Measurements from ENCODE around the gene SPAG16.
A peak's percentile ranks its signal among the peaks of the same experiment; 100 is the strongest.
"Not testable (repeated sequence)": the region's sequence is repeated elsewhere in the genome, so short reads cannot be mapped to it uniquely, and the experiment has no call there.

SPAG16 gene

GRCh38 chr2:213989207-213989606 lies 704.9 kb downstream of the SPAG16 start (continued):
- TF ChIP-seq, protein P1, sequence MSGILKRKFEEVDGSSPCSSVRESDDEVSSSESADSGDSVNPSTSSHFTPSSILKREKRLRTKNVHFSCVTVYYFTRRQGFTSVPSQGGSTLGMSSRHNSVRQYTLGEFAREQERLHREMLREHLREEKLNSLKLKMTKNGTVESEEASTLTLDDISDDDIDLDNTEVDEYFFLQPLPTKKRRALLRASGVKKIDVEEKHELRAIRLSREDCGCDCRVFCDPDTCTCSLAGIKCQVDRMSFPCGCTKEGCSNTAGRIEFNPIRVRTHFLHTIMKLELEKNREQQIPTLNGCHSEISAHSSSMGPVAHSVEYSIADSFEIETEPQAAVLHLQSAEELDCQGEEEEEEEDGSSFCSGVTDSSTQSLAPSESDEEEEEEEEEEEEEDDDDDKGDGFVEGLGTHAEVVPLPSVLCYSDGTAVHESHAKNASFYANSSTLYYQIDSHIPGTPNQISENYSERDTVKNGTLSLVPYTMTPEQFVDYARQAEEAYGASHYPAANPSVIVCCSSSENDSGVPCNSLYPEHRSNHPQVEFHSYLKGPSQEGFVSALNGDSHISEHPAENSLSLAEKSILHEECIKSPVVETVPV (CRISPR knock-in tag; IDR thresholded peaks at IDR 0.05): no peak
- TF ChIP-seq RARB (CRISPR knock-in tag; IDR thresholded peaks at IDR 0.05) (no peak), BACH2 (CRISPR knock-in tag; IDR thresholded peaks at IDR 0.05; ENCODE audit: borderline replicate concordance) (no peak), PPARA (CRISPR knock-in tag; IDR thresholded peaks at IDR 0.05; ENCODE audit: borderline replicate concordance) (no peak)

GRCh38 chr2:213991453-213992108 lies 707.3 kb downstream of the SPAG16 start:
- TF ChIP-seq ZFP30 (CRISPR knock-in tag; IDR thresholded peaks at IDR 0.05): no peak
- no peak for TF ChIP-seq CREB5 (CRISPR knock-in tag; IDR thresholded peaks at IDR 0.05; ENCODE audit: low read depth)
- TF ChIP-seq ZFP3 (CRISPR knock-in tag; IDR thresholded peaks at IDR 0.05): no peak
- TF ChIP-seq ZNF8 (CRISPR knock-in tag; IDR thresholded peaks at IDR 0.05): no peak
- no peak for TF ChIP-seq PPARA (CRISPR knock-in tag; IDR thresholded peaks at IDR 0.05; ENCODE audit: borderline replicate concordance)
- TF ChIP-seq, protein P1 (CRISPR knock-in tag; IDR thresholded peaks at IDR 0.05): no peak
- no peak for TF ChIP-seq ESRRG (CRISPR knock-in tag; IDR thresholded peaks at IDR 0.05)
- no peak for TF ChIP-seq BACH2 (CRISPR knock-in tag; IDR thresholded peaks at IDR 0.05; ENCODE audit: borderline replicate concordance)
- no peak for TF ChIP-seq GLIS3 (CRISPR knock-in tag; IDR thresholded peaks at IDR 0.05)
- TF ChIP-seq SNAI2 (CRISPR knock-in tag; IDR thresholded peaks at IDR 0.05): no peak
- TF ChIP-seq PATZ1 (CRISPR knock-in tag; IDR thresholded peaks at IDR 0.05; ENCODE audit: borderline replicate concordance): no peak
- TF ChIP-seq ZNF70 (CRISPR knock-in tag; IDR thresholded peaks at IDR 0.05): no peak
- TF ChIP-seq ZNF565 (CRISPR knock-in tag; conservative IDR thresholded peaks at IDR 0.05; ENCODE audit: low read depth): no peak
- no peak for TF ChIP-seq ARNTL (CRISPR knock-in tag; IDR thresholded peaks at IDR 0.05; ENCODE audit: borderline replicate concordance, low read depth)
- no peak for ATAC-seq

DNA sequence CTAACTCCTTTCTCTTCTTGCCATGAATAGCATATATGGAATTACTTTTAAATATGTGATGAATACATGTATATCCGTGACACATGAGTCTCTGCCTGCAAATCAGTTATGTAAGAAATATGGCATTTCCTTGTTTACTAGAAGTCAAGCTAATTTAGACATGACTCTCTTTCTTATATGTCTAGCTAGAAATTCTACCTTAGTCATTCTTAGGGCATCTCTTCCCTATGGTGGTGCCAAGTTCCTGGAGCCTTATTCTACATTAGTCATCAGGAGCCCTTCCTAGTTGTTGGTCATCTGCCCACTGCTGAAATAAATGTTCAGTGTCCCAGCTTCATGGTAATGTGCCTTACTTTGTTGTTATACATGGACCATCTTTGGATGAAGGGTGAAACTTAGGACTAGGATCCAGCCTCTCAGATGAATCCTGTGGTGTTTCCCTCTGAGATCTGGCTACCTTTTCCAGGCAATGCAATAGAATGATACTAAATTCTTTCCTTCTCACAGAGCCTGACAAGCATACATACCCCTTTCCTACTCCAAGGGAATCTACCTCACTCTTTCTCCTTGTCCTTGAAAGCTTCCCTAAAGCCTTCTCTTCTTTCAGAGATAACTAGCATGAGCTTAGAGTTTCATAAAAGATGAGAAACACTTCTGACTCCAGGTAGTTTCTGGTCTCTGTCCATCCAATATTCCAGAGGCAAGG lies 711.3 kb downstream of the SPAG16 start:
- ATAC-seq: peak; percentile 98

DNA sequence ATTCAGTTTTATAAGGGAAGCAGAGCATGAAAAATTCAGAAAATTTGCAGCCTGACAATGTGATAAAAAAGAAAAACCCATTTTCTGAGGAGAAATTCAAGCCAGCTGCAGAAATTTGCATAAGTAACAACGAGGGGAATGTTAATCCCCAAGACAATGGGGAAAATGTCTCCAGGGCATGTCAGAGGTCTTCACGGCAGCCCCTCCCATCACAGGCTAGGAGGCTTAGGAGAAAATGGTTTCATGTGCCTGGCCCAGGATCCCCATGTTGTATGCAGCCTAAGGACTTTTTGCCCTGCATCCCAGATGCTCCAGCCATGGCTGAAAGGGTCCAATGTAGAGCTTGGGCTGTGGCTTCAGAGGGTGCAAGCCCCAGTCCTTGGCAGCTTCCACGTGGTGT lies 714.7 kb downstream of the SPAG16 start:
- not testable (repeated sequence) for ATAC-seq

More for the DNA sequence above, 711.3 kb downstream of the SPAG16 start:
- TF ChIP-seq ZNF8 (CRISPR knock-in tag; IDR thresholded peaks at IDR 0.05) (no peak), ISL1 (CRISPR knock-in tag; IDR thresholded peaks at IDR 0.05) (0 out of 2 replicates have a peak, but pooled peaks have one; percentile 33), ZFP30 (CRISPR knock-in tag; IDR thresholded peaks at IDR 0.05) (no peak), BACH2 (CRISPR knock-in tag; IDR thresholded peaks at IDR 0.05; ENCODE audit: borderline replicate concordance) (no peak)
- TF ChIP-seq, protein P2, sequence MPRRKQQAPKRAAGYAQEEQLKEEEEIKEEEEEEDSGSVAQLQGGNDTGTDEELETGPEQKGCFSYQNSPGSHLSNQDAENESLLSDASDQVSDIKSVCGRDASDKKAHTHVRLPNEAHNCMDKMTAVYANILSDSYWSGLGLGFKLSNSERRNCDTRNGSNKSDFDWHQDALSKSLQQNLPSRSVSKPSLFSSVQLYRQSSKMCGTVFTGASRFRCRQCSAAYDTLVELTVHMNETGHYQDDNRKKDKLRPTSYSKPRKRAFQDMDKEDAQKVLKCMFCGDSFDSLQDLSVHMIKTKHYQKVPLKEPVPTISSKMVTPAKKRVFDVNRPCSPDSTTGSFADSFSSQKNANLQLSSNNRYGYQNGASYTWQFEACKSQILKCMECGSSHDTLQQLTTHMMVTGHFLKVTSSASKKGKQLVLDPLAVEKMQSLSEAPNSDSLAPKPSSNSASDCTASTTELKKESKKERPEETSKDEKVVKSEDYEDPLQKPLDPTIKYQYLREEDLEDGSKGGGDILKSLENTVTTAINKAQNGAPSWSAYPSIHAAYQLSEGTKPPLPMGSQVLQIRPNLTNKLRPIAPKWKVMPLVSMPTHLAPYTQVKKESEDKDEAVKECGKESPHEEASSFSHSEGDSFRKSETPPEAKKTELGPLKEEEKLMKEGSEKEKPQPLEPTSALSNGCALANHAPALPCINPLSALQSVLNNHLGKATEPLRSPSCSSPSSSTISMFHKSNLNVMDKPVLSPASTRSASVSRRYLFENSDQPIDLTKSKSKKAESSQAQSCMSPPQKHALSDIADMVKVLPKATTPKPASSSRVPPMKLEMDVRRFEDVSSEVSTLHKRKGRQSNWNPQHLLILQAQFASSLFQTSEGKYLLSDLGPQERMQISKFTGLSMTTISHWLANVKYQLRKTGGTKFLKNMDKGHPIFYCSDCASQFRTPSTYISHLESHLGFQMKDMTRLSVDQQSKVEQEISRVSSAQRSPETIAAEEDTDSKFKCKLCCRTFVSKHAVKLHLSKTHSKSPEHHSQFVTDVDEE (CRISPR knock-in tag; IDR thresholded peaks at IDR 0.05): no peak
